GM19238 (cell line): ENCODE measurements around the gene GNG11.
"Not testable (repeated sequence)": the region's sequence is repeated elsewhere in the genome, so short reads cannot be mapped to it uniquely, and the experiment has no call there.

Experiments used
- DNase-seq: peaks from one replicate; pipeline ENCODE4 v3.0.0; 2011; ENCODE audit warnings: low spot score; ENCODE audit not compliant: insufficient read length

GNG11 gene

DNA sequence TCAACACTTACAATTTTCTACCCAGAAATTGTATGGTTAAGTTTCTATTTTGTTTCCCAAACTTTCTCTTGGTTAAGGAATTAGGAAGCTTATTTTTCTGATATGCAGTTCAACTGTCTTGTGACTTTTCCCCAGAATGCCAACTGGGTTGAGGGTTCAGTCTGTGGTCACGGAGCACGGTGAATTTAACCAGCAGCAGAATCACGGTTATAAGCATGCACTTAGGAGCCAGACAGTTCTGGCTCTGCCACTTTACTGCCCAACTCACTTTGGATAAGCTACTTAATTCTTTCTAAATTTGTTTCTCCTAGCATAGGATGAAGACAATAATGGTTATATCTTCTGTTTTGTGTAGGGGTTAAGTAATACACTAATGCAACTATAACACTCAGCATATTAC, 10.3 kb upstream of the GNG11 start:
- not testable (repeated sequence) for DNase-seq

GRCh38 chr7:93911661-93912060, 9.9 kb upstream of the GNG11 start:
- DNase-seq: not testable (repeated sequence)

- no peak for DNase-seq
Measured at GRCh38 chr7:93913197-93913596, 8.3 kb upstream of the GNG11 start.

DNA sequence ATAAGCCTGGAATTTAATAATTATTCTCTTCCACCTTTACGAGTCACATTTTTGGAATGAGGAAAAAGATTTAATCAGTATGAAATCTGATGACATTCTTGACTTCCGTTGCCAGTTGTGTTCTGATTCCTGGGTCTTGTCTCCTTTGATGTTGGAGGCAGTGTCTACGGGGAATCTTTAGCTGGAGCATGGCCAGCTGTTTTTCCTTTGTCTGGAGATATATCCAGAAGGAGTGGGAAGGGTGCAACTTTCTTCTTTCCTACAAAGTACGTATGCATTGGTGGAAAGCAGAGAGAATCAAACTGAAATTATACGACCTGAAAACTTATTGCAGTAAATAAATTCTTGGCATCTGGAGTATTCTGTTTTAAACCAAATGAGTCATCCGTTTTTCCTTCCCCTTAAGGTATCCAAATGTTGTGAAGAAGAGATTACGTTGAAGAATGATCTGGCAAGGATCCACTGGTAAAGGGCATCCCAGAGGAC, 6.9 kb upstream of the GNG11 start:
- no peak for DNase-seq

DNA sequence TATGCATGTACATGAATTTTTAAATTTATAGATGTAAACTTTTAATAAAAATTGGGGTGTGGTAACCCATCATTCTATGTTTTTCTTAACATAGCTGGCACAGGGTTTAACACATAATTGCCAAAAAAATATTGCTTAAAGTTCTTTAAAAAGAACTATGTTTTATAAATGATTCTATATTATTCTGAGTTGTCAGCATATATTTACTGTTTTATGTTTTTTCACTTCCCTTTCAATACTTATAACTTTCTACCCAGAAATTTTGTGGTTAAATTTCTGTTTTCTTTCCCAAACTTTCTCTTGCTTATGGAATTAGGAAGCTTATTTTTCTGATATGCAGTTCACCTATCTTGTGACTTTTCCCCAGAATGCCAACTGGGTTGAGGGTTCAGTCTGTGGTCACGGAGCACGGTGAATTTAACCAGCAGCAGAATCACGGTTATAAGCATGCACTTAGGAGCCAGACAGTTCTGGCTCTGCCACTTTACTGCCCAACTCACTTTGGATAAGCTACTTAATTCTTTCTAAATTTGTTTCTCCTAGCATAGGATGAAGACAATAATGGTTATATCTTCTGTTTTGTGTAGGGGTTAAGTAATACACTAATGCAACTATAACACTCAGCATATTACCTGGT, 6.2 kb upstream of the GNG11 start:
- not testable (repeated sequence) for DNase-seq

DNA sequence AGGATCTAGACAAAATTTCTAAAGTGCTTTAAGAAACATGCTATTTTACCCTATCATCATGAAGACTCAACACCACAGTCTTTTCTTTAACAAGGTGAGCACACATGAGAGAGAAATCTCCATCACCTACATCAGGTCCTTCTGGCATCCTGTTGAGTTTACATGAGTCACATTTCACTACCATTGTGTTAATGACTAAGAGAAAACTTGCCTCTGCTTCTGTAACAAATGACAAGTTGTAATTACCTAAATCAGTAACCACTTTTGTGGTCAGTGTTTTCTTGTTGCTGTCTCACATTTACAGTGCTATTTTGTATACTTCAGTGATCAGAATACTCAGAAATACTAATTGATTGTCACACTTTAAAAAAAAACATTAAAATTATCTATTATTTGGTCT, 5.6 kb upstream of the GNG11 start:
- DNase-seq: not testable (repeated sequence)

DNA sequence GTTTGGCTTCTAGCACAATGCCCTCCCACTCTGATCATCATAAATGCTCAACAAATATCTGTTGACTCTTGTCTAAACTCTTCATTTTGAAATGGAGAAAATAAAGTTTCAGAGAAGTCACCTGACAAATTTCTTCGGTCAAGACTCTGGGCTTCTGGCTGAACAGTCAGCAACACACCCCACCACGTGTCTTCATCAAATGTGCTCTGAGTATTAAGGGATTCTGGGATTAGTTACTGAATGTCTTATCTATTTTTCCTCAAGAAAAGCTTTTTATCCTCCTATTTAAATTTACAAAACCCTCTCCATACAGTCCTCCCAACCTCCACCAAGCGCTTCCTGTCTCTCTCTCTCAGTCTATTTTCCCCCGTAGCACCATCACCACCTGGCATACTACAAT, 5.2 kb upstream of the GNG11 start:
- not testable (repeated sequence) for DNase-seq

DNA sequence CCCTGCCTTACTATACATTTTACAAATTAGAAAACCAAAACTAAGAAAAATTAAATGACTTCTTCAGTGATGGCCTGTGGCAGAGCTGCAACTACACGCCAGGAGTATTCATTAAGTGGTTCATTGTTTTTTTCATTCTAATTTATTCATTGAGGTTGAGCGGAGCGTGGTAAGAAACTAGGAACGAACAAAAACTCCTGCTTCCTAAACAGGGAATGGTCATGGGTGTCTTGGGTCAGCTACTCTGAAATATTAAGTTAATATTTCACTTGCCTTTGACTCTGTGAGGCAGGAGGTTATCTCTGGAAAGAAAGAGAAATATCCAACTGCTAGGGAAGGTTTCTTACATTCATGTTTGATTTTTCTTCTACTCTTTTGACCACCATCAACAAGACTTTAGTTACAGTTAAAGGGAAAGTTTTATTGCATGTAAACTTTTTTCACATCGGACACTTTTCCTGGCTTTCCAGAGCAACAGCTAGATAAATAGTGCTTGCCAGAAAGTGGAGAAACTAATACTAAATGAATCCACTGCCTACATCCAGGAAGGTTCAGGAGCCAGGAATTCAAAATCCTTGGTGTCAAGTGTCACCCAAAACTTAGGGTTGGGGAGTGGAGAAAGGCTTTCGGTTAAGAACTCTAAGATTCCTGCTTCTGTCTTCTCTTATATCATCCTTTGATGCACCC, 896 bp upstream of the GNG11 start:
- DNase-seq: no peak

GRCh38 chr7:93921186-93921585, 349 bp upstream of the GNG11 start:
- DNase-seq: no peak

DNA sequence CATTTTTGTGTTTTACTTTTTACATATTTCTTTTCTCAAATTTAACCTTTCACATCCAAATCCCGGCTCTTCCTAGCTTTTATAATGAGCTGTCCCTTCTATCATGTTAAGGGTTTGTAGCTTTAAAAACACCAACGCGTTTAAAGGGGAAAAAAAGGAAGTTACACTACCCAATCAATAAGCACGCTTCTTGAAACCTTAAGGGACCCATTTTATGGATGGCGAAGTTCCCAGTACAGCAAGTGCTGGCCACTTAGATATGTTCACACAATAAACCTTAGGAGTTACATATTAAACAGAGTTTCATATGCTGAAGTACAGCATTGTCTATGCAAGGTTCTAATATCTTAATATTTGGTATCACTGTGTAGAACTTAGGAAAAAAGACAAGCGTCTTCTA, 1.8 kb downstream of the GNG11 start:
- DNase-seq: no peak

- DNase-seq: no peak
Measured at GRCh38 chr7:93923942-93924341, 2.4 kb downstream of the GNG11 start.

DNA sequence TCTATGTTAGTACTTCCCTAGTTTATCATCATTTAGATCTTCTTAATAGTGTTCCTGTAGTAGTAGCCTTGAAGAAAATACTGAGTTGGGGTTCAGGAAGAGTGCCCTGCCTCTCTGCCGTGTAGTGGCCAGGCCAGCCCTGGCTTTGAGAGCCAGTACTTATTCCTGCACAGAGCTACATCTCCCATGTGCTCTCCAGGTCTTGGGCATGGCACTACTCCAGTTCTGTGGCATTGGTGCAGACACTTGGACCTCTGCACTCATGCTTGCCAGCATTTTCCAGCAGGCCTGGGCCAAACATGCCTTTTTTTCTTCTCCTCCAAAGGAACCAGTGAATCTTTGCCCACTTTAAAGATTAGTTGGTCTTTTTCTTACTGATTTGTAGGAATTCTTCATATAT, 5.3 kb downstream of the GNG11 start:
- DNase-seq: no peak

DNA sequence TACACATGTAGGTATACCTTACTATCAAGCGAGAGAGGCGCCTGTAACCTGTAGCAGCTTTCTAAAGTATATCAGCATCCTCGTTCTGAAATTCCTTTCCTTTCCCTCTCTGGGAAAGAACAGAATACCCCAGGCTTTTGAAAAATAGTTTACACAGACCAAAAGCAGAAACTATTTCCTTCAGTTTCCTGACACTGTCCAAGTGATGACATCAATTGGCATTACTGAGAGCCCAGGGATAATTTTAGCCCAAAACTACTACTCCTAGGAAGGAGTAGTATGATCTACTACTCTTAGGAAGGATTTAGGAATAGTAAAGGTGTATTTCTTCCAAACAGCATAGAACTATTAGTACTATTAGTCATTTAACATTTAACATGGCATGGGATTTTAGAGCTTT, 6.0 kb downstream of the GNG11 start:
- DNase-seq: no peak

GRCh38 chr7:93931655-93932054, 10.1 kb downstream of the GNG11 start:
- no peak for DNase-seq

DNA sequence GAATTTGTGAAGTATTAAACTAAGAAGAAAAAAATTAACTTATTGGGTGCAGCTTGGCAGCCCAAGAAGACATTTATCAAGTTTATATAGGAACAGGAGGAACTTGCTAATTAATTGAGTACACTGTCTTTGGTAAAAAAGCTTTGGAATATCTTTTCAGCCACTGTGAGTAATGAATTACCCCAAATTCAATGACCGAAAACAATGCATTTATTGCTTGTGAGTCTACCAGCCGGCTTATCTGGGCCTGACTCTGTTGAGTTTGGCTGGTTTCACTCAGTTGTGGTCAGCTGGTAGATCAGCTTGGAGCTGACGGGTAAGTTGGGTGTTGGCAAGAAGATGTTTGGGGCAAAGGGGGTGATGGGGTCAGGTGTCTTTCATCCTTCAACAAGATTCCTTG, 11.6 kb downstream of the GNG11 start:
- no peak for DNase-seq

- DNase-seq: no peak
Measured at GRCh38 chr7:93935102-93935501, 13.6 kb downstream of the GNG11 start.

- no peak for DNase-seq
Measured at GRCh38 chr7:93937818-93938217, 16.3 kb downstream of the GNG11 start.

GRCh38 chr7:93938293-93938692, 16.8 kb downstream of the GNG11 start:
- DNase-seq: no peak

DNA sequence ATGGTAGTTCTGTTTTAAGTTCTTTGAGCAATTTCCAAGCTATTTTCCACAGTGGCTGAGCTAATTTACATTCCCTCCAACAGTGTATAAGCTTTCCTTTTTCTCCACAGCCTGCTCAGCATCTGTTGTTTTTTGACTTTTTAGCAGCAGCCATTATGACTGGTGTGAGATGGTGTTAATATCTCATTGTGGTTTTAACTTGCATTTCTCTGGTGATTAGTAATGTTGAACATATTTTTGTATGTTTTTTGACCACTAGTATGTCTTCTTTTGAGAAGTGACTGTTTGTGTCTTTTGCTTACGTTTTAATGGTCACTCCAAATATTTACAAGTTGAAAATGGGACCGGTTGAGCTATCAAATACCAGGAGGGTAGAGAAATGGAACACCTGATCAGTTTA, 20.4 kb downstream of the GNG11 start:
- no peak for DNase-seq

GRCh38 chr7:93943816-93944540, 22.4 kb downstream of the GNG11 start:
- no peak for DNase-seq

DNA sequence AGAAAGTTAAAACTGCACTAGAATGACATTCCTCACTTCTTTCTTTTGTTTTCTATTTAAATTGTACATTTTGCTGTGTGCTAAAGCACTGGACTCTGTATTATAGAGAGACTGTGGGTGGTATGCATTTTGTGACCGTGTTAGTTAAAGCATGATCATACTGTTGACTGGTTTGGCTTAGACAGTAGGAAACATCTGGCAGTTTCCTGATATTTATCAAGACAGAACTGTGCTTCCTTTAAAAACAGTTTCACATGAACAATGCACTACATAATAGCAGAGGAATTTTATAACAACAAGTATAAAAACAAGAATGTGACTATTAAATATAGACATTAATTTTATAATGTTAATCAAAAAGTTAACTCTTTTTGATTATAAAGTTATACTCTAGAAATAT, 23.1 kb downstream of the GNG11 start:
- no peak for DNase-seq

DNA sequence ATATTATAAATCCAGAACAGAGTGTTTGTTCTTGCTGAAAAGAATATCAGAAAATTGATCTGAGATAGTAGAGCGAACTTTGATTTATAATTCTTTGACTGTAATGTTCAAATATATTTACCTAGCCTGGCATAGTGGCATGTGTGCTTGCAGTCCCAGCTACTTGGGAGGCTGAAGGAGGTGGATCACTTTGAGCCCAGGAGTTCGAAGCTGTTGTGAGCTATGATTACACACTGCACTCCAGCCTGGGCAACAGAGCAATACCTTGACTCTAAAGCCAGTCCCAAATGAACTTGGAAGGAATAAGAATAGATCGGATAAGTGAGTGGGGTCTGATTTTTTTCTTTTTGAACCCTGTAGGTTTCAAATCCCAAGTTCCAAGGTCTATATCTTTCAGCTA, 23.5 kb downstream of the GNG11 start:
- no peak for DNase-seq
